ENCODE results near the gene EFEMP1. TPM values are rescaled to one million over a fixed set of nuclear protein-coding genes. Genes with fewer than 3 reads are reported as not detected.

EFEMP1 gene
- total RNA-seq, 4 donors from 2014 or later: 113 to 253 (median 137) TPM

- Histone ChIP-seq H3K27me3 (no peaks in the 10 kb centered on the region), H3K9me3 (no peaks in the 10 kb centered on the region), H3K4me1 (no peaks in the 10 kb centered on the region), H3K27ac (no peak overlapping the region), H3K4me3 (no peak overlapping the region), H3K36me3 (no peaks in the 10 kb centered on the region)
- WGBS, 2 donors: 78 to 82% methylated on average over 6 of the region's 6 CpGs
- TF ChIP-seq POLR2A (IDR thresholded peaks at IDR 0.05): no peak
- no peak for TF ChIP-seq CTCF (IDR thresholded peaks at IDR 0.05)
- no peak for TF ChIP-seq EP300 (IDR thresholded peaks at IDR 0.05)
- no peak for DNase-seq (ENCODE audit: low spot score in 2 of 2)
Measured at GRCh38 chr2:55876429-55877086, 47.0 kb downstream of the EFEMP1 start.

DNA sequence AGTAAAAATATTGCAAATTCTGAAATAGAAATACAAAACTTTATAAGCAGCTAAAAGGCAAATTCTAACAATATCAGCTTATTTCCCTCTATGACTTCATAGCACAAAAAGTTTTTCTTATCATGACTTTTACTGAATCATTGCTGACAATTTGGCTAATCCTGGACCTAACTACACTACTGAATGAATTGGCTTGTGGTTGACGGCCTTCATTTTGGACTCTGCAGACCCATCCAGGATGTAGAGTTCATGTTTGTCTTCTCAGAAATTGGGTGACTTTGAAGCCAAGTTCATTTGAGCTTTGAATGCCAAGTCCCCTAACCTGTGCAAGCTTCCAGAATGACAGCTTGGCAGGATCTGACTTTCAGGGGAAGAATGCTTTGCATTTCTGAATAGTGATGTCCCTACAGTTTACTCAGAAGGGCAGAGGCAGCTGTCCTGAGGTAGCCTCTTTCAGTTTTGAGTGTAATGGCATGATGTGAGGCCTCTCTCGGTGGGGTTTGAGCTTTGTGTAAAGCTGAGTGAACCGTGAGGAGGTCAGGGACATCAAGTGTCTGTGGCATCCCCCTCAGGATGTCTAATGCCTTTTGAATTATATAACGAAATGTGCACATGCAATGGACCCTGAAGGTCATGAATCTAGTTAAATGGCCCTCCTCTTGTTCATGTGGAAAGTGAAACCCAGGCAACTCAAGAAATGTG lies 48.0 kb downstream of the EFEMP1 start:
- WGBS, 2 donors: 57 to 76% methylated on average over 4 of the region's 4 CpGs
- Histone ChIP-seq H3K4me3 (no peak overlapping the region), H3K4me1 (no peaks in the 10 kb centered on the region), H3K27ac (no peak overlapping the region), H3K9me3 (no peaks in the 10 kb centered on the region), H3K36me3 (no peaks in the 10 kb centered on the region), H3K27me3 (no peaks in the 10 kb centered on the region)
- TF ChIP-seq POLR2A (IDR thresholded peaks at IDR 0.05) (no peak), EP300 (IDR thresholded peaks at IDR 0.05) (no peak), CTCF (IDR thresholded peaks at IDR 0.05) (no peak)
- no peak for DNase-seq (ENCODE audit: low spot score in 2 of 2)

DNA sequence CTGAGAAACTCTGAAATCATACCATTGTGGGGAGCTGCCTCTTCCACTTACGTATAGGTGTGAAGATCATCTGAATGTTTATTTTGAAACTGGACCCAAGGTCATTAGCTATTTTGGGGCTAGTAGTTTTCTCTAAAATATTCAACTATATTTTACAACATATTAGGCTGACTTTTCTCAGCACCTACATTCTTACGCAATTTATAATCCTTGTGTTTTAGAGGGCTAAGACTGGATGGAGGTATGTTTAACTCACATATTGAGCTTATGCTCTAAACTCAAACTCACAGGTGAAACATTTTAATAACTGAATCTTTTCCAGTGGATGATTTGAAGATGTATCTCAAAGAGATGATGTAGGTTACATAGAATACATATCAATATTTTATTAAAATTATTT lies 49.2 kb downstream of the EFEMP1 start:
- Histone ChIP-seq H3K4me1 (peaks cover 0 to 5% (median 0%) of the 10 kb centered on the region in 4 donors), H3K4me3 (no peak overlapping the region), H3K36me3 (no peaks in the 10 kb centered on the region), H3K27me3 (no peaks in the 10 kb centered on the region), H3K27ac (no peak overlapping the region), H3K9me3 (no peaks in the 10 kb centered on the region)
- no peak for TF ChIP-seq EP300 (IDR thresholded peaks at IDR 0.05)
- no peak for TF ChIP-seq POLR2A (IDR thresholded peaks at IDR 0.05)
- TF ChIP-seq CTCF (IDR thresholded peaks at IDR 0.05): no peak
- DNase-seq (ENCODE audit: low spot score in 2 of 2): no peak
- 89 to 91% methylated on average over 2 of the region's 2 CpGs for WGBS, 2 donors

DNA sequence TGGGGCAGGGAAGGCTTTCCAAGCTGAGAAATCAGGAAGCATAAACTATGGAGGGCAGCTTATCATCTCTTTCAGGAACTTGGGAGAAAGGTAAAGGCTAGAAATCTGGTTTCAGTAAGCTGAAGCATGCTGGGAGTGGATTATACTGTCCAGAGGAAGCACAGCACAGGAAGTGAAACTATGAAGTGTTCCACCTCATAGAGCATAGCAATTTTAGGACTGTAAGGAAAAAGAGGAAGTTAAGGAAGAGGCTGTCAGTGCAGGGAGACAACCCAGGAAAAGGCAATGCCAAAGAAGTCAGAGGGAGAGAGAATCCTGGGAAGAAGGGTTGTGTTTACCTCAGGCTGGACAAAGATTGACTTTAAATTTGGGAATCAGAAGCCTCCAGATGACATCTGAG lies 51.9 kb downstream of the EFEMP1 start:
- Histone ChIP-seq H3K4me3 (no peak overlapping the region), H3K9me3 (no peaks in the 10 kb centered on the region), H3K36me3 (no peaks in the 10 kb centered on the region), H3K27ac (no peak overlapping the region), H3K4me1 (peaks cover 0 to 5% (median 0%) of the 10 kb centered on the region in 4 donors), H3K27me3 (no peaks in the 10 kb centered on the region)
- TF ChIP-seq EP300 (IDR thresholded peaks at IDR 0.05) (peak in 1 of 2 donors; percentile 74), POLR2A (IDR thresholded peaks at IDR 0.05) (no peak)
- DNase-seq (ENCODE audit: low spot score in 2 of 2): no peak

- 68 to 69% methylated on average over 5 of the region's 5 CpGs for WGBS, 2 donors
- DNase-seq (ENCODE audit: low spot score in 2 of 2): peak in 1 of 2 donors; percentile 62
- no peak overlapping the region for H3K4me3 ChIP-seq
- H3K36me3 ChIP-seq: no peaks in the 10 kb centered on the region
- H3K27ac ChIP-seq: peak overlapping the region in 1 of 4 donors; percentile 58
- H3K9me3 ChIP-seq: no peaks in the 10 kb centered on the region
- TF ChIP-seq CTCF (IDR thresholded peaks at IDR 0.05) (no peak), POLR2A (IDR thresholded peaks at IDR 0.05) (no peak), EP300 (IDR thresholded peaks at IDR 0.05) (peak in 1 of 2 donors; percentile 45)
- no peaks in the 10 kb centered on the region for H3K27me3 ChIP-seq
- peaks cover 0 to 16% (median 0%) of the 10 kb centered on the region in 4 donors for H3K4me1 ChIP-seq
Measured at GRCh38 chr2:55869637-55870325, 53.8 kb downstream of the EFEMP1 start.

All from tibial nerve (tissue), 4 donors.